MM.1S (cell line): ENCODE measurements around the gene PSD2.

Source experiments
- DNase-seq: peaks from one replicate; pipeline ENCODE4 v3.0.0-alpha.2; 2015
- H2AFZ ChIP-seq: fragments of 300-600 bp; sonication (generic); 2 replicates; pipeline ENCODE4 v1.6.0; 2016; ENCODE audit warnings: antibody characterized with exemption, low read length
- H3F3A ChIP-seq: fragments of 300-600 bp; sonication (generic); 2 replicates; pipeline ENCODE4 v1.6.1; 2016; ENCODE audit warnings: mild to moderate bottlenecking, antibody characterized with exemption, low read length, moderate library complexity, mixed read lengths; ENCODE audit not compliant: insufficient read depth
- H3K27ac ChIP-seq: fragments of 300-600 bp; sonication (generic); 2 replicates; pipeline ENCODE4 v1.5.1; 2016; ENCODE audit warnings: mild to moderate bottlenecking, low read length
- H3K27me3 ChIP-seq: fragments of 300-600 bp; sonication (generic); replicated peaks from 2 replicates; pipeline ENCODE4 v1.6.0; 2016; ENCODE audit warnings: low read length; ENCODE audit not compliant: insufficient read depth
- H3K36me3 ChIP-seq: fragments of 300-600 bp; sonication (generic); replicated peaks from 2 replicates; pipeline ENCODE4 v1.6.1; 2016; ENCODE audit warnings: mild to moderate bottlenecking, low read length, mixed read lengths; ENCODE audit not compliant: insufficient read depth
- H3K4me1 ChIP-seq: fragments of 300-600 bp; sonication (generic); 2 replicates; pipeline ENCODE4 v1.6.1; 2016; ENCODE audit warnings: low read length, mixed read lengths
- H3K4me2 ChIP-seq: fragments of 300-600 bp; sonication (generic); 2 replicates; pipeline ENCODE4 v1.6.0; 2016; ENCODE audit warnings: low read depth, low read length
- H3K4me3 ChIP-seq: fragments of 300-600 bp; sonication (generic); 2 replicates; pipeline ENCODE4 v1.5.1; 2016; ENCODE audit warnings: low read length, mixed read lengths
- H3K79me2 ChIP-seq: fragments of 300-600 bp; sonication (generic); 2 replicates; pipeline ENCODE4 v1.6.1; 2016; ENCODE audit warnings: mixed run types, low read length, mixed read lengths
- H3K9ac ChIP-seq: fragments of 300-600 bp; sonication (generic); 2 replicates; pipeline ENCODE4 v1.6.1; 2016; ENCODE audit warnings: low read length, mixed read lengths
- H3K9me2 ChIP-seq: fragments of 300-600 bp; sonication (generic); replicated peaks from 2 replicates; pipeline ENCODE4 v1.6.1; 2016; ENCODE audit warnings: mild to moderate bottlenecking, low read length, mixed read lengths; ENCODE audit not compliant: insufficient read depth
- H3K9me3 ChIP-seq: fragments of 300-600 bp; sonication (generic); replicated peaks from 2 replicates; pipeline ENCODE4 v1.6.1; 2016; ENCODE audit warnings: mild to moderate bottlenecking, low read length, mixed read lengths; ENCODE audit not compliant: insufficient read depth
- H4K20me1 ChIP-seq: fragments of 300-600 bp; sonication (generic); 2 replicates; pipeline ENCODE4 v1.6.1; 2016; ENCODE audit warnings: mild to moderate bottlenecking, low read length, moderate library complexity, mixed read lengths; ENCODE audit not compliant: insufficient read depth
- CTCF ChIP-seq: fragments of 300-600 bp; sonication (generic); IDR thresholded peaks from 2 replicates; pipeline ENCODE4 v1.5.1; 2016; ENCODE audit warnings: antibody characterized with exemption, low read length, mixed read lengths
- EZH2 ChIP-seq: fragments of 300-600 bp; sonication (generic); optimal IDR thresholded peaks from 2 replicates; pipeline ENCODE3; 2017; ENCODE audit warnings: low read depth, mild to moderate bottlenecking, antibody characterized with exemption, low read length, mixed read lengths
- EZH2phosphoT487 ChIP-seq: fragments of 300-600 bp; sonication (generic); IDR thresholded peaks from 2 replicates; pipeline ENCODE4 v1.6.1; 2018; ENCODE audit warnings: antibody characterized with exemption, low read length

PSD2 gene

GRCh38 chr5:139861021-139861888, 65.6 kb downstream of the PSD2 start:
- no peaks in the 10 kb centered on the region for H3F3A ChIP-seq
- no peak overlapping the region for H2AFZ ChIP-seq
- H3K79me2 ChIP-seq = no peaks in the 10 kb centered on the region
- no peaks in the 10 kb centered on the region for H3K27me3 ChIP-seq
- DNase-seq = no peak
- H3K9ac ChIP-seq = no peak overlapping the region
- H3K36me3 ChIP-seq = no peaks in the 10 kb centered on the region
- TF ChIP-seq EZH2 (no peak), CTCF (no peak), EZH2phosphoT487 (no peak)
- H3K4me3 ChIP-seq = no peak overlapping the region
- H3K27ac ChIP-seq = no peak overlapping the region
- no peak overlapping the region for H3K4me2 ChIP-seq
- H3K9me2 ChIP-seq = no peaks in the 10 kb centered on the region
- 0 out of 2 replicates have a peak, but pooled peaks cover 4% of the 10 kb centered on the region for H3K4me1 ChIP-seq
- H4K20me1 ChIP-seq = no peaks in the 10 kb centered on the region
- H3K9me3 ChIP-seq = no peaks in the 10 kb centered on the region

- Histone ChIP-seq H3K4me3 (no peak overlapping the region), H3K27me3 (no peaks in the 10 kb centered on the region), H2AFZ (no peak overlapping the region), H3K79me2 (no peaks in the 10 kb centered on the region), H3K9ac (no peak overlapping the region), H3K4me2 (no peak overlapping the region), H3K9me3 (no peaks in the 10 kb centered on the region), H3K36me3 (no peaks in the 10 kb centered on the region), H3K27ac (no peak overlapping the region), H3F3A (no peaks in the 10 kb centered on the region), H3K4me1 (0 out of 2 replicates have a peak, but pooled peaks cover 4% of the 10 kb centered on the region), H4K20me1 (no peaks in the 10 kb centered on the region), H3K9me2 (no peaks in the 10 kb centered on the region)
- TF ChIP-seq EZH2 (no peak), CTCF (no peak), EZH2phosphoT487 (no peak)
- DNase-seq = no peak
Measured at GRCh38 chr5:139861889-139862207, 66.2 kb downstream of the PSD2 start.

GRCh38 chr5:139862313-139862712, 66.7 kb downstream of the PSD2 start:
- Histone ChIP-seq H3K27me3 (no peaks in the 10 kb centered on the region), H3K9ac (no peak overlapping the region), H3K27ac (no peak overlapping the region), H3K4me1 (0 out of 2 replicates have a peak, but pooled peaks cover 4% of the 10 kb centered on the region), H3K4me3 (no peak overlapping the region), H4K20me1 (no peaks in the 10 kb centered on the region), H3F3A (no peaks in the 10 kb centered on the region), H3K9me2 (no peaks in the 10 kb centered on the region), H3K9me3 (no peaks in the 10 kb centered on the region), H3K36me3 (no peaks in the 10 kb centered on the region), H3K4me2 (no peak overlapping the region), H3K79me2 (no peaks in the 10 kb centered on the region), H2AFZ (no peak overlapping the region)
- TF ChIP-seq EZH2 (no peak), EZH2phosphoT487 (no peak)
- no peak for DNase-seq

- Histone ChIP-seq H4K20me1 (no peaks in the 10 kb centered on the region), H3K9ac (no peak overlapping the region), H3K9me3 (no peaks in the 10 kb centered on the region), H3K9me2 (no peaks in the 10 kb centered on the region), H3K27me3 (no peaks in the 10 kb centered on the region), H3K4me1 (0 out of 2 replicates have a peak, but pooled peaks cover 4% of the 10 kb centered on the region), H3K4me3 (no peak overlapping the region), H3K4me2 (no peak overlapping the region), H3K27ac (no peak overlapping the region), H3K36me3 (no peaks in the 10 kb centered on the region), H2AFZ (no peak overlapping the region), H3K79me2 (no peaks in the 10 kb centered on the region), H3F3A (no peaks in the 10 kb centered on the region)
- no peak for DNase-seq
- peak; percentile 10; the same call in 1 of the 2 replicates for TF ChIP-seq CTCF
- no peak for TF ChIP-seq EZH2
Measured at GRCh38 chr5:139862803-139863202, 67.2 kb downstream of the PSD2 start.
